Caco-2 (cell line): ENCODE measurements around the gene TMEM131. TPM values are rescaled to one million over a fixed set of nuclear protein-coding genes. Genes with fewer than 3 reads are reported as not detected.

Experiments
- BruUV-seq: library from RNA; stranded (reverse); fragments of 400-500 nt; replicated peaks from 2 replicates; lab custom pipeline; 2021; lab: Mats Ljungman, UMichigan
- CTCF ChIA-PET: fragments of 300-600 bp; sonication (Branson Sonifier 250); formaldehyde crosslinking; loops from one replicate; lab custom pipeline; 2022; ENCODE audit warnings: antibody characterized with exemption; lab: Charles Lee
- POLR2A ChIA-PET: fragments of 300-600 bp; sonication (Branson Sonifier 250); formaldehyde crosslinking; loops from one replicate; lab custom pipeline; 2022; ENCODE audit warnings: antibody characterized with exemption; lab: Charles Lee
- DNase-seq, 2 experiments: peaks; one replicate each; pipeline versions ENCODE4 v3.0.0 to v3.0.0-alpha.2; 2020 to 2022
- H3K27me3 ChIP-seq: replicated peaks from 2 replicates; pipeline ENCODE4 v1.6.0; 2011; ENCODE audit warnings: low read length; ENCODE audit not compliant: control insufficient read depth, insufficient read depth
- H3K36me3 ChIP-seq: 2 replicates; pipeline ENCODE4 v1.5.1; 2011; ENCODE audit warnings: low read length; ENCODE audit not compliant: control insufficient read depth, insufficient read depth
- H3K4me1 ChIP-seq: fragments of 250-450 bp; sonication (Bioruptor Pico); 2 replicates; pipeline ENCODE4 v1.5.1; 2020; ENCODE audit warnings: mild to moderate bottlenecking
- H3K4me3 ChIP-seq: 2 replicates; pipeline ENCODE4 v1.5.1; 2011; ENCODE audit warnings: low read depth, mild to moderate bottlenecking, control low read depth, low read length
- H3K9me3 ChIP-seq: fragments of 250-450 bp; sonication (Bioruptor Pico); 2 replicates; pipeline ENCODE4 v1.5.1; 2020; ENCODE audit warnings: mild to moderate bottlenecking, moderate library complexity
- H3K27ac Mint-ChIP-seq: one replicate; pipeline ENCODE4 v1.8.0; 2022; ENCODE audit warnings: mixed read lengths; ENCODE audit not compliant: unreplicated experiment
- H3K27me3 Mint-ChIP-seq: one replicate; pipeline ENCODE4 v1.8.0; 2022; ENCODE audit warnings: mixed read lengths; ENCODE audit not compliant: insufficient read depth, unreplicated experiment
- H3K36me3 Mint-ChIP-seq: one replicate; pipeline ENCODE4 v1.8.0; 2022; ENCODE audit warnings: mild to moderate bottlenecking, mixed read lengths; ENCODE audit not compliant: insufficient read depth, unreplicated experiment
- H3K4me1 Mint-ChIP-seq: one replicate; pipeline ENCODE4 v1.8.0; 2022; ENCODE audit warnings: low read depth, mixed read lengths; ENCODE audit not compliant: unreplicated experiment
- H3K4me3 Mint-ChIP-seq: one replicate; pipeline ENCODE4 v1.8.0; 2022; ENCODE audit warnings: mild to moderate bottlenecking, moderate library complexity, mixed read lengths; ENCODE audit not compliant: unreplicated experiment
- H3K9me3 Mint-ChIP-seq: one replicate; pipeline ENCODE4 v1.8.0; 2022; ENCODE audit warnings: mixed read lengths; ENCODE audit not compliant: unreplicated experiment
- intact Hi-C: fragments of 100-400 bp; cut with micrococcal nuclease; formaldehyde crosslinking; loops from one replicate; pipeline ENCODE4 v1.10.0; 2022; ENCODE audit not compliant: unreplicated experiment
- total RNA-seq: library from RNA; stranded (reverse); gene quantifications from 2 replicates; pipeline ENCODE4 v1.2.3, GENCODE V29; 2022
- TF ChIP-seq, protein P1 (sequence below), 2 experiments: fragments of 200-600 bp in 1 of 2; IDR thresholded peaks; 1 replicate in 1 of 2; 2 replicates in 1 of 2; pipeline versions ENCODE4 v1.5.1 to v1.8.0; 2011 to 2022; ENCODE audit warnings: antibody characterized with exemption in 1 of 2, control low read depth in 1 of 2, inconsistent platforms in 1 of 2, low read depth in 1 of 2, low read length in 1 of 2, mild to moderate bottlenecking in 1 of 2, moderate library complexity in 1 of 2; ENCODE audit not compliant: insufficient read depth in 1 of 2, severe bottlenecking in 1 of 2, unreplicated experiment in 1 of 2

The TMEM131 gene
- total RNA-seq, 1 experiment from 2014 or later = 36.3 TPM

DNA sequence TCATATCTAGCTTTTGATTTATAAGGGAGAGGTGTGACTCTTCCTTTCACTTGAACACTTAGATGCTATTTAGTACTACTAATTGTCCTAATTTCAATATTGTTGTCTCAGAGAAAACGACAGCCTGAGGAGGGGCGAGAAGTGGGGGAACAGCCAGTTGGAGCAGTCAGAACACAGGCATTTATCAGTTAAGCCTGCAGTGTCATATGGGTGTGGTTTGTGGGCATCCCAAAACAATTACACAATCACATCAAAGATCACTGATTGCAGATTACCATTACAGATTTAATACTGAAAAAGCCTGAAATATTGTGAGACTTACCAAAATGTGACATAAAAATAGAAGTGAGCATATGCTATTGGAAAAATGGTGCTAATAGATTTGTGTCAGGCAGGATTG, 15.8 kb downstream of the TMEM131 start:
- no peaks in the 10 kb centered on the region for H3K36me3 ChIP-seq
- TF ChIP-seq, protein P1, sequence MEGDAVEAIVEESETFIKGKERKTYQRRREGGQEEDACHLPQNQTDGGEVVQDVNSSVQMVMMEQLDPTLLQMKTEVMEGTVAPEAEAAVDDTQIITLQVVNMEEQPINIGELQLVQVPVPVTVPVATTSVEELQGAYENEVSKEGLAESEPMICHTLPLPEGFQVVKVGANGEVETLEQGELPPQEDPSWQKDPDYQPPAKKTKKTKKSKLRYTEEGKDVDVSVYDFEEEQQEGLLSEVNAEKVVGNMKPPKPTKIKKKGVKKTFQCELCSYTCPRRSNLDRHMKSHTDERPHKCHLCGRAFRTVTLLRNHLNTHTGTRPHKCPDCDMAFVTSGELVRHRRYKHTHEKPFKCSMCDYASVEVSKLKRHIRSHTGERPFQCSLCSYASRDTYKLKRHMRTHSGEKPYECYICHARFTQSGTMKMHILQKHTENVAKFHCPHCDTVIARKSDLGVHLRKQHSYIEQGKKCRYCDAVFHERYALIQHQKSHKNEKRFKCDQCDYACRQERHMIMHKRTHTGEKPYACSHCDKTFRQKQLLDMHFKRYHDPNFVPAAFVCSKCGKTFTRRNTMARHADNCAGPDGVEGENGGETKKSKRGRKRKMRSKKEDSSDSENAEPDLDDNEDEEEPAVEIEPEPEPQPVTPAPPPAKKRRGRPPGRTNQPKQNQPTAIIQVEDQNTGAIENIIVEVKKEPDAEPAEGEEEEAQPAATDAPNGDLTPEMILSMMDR (IDR thresholded peaks at IDR 0.05; ENCODE audit: insufficient read depth in 1 of 2, low read depth in 1 of 2, low read length in 1 of 2, severe bottlenecking in 1 of 2, unreplicated experiment in 1 of 2) = no peak
- ChIA-PET POLR2A (no interaction called here), CTCF (no interaction called here)
- DNase-seq = no peak
- no peaks in the 10 kb centered on the region for H3K9me3 ChIP-seq
- no peak overlapping the region for H3K4me3 ChIP-seq
- Mint-ChIP-seq H3K27me3 (no peaks in the 10 kb centered on the region), H3K27ac (no peak overlapping the region), H3K4me1 (peaks cover 13% of the 10 kb centered on the region), H3K4me3 (no peak overlapping the region), H3K36me3 (no peaks in the 10 kb centered on the region), H3K9me3 (peaks cover 15% of the 10 kb centered on the region)
- no peaks in the 10 kb centered on the region for H3K27me3 ChIP-seq
- BruUV-seq = no TSS peak
- intact Hi-C loops = loop anchor here (10.0 kb wide), 1 partner anchor 415 kb away; no protein-coding TSS in a partner anchor
- 0 out of 2 replicates have a peak, but pooled peaks cover 4% of the 10 kb centered on the region for H3K4me1 ChIP-seq

DNA sequence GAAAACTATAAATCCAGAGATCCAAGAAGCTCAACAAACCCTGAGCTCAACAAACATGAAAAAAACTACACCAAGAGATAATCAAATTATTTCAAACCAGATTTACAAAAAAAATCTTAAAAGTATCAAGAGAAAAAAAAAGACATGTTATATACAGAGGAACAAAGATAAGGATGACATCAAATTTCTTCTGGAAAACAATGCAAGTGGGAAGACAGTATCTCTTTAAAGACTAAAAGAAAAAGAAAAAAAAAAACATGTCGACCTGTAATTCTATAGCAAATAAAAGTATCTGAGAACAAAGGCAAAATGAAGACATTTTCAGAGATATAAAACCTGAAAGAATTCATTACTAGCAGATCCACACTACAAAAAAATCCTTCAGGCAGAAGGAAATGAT, 21.3 kb downstream of the TMEM131 start:
- Histone ChIP-seq H3K4me3 (no peak overlapping the region), H3K9me3 (peaks cover 4% of the 10 kb centered on the region), H3K4me1 (no peaks in the 10 kb centered on the region), H3K27me3 (no peaks in the 10 kb centered on the region), H3K36me3 (no peaks in the 10 kb centered on the region)
- no peaks in the 10 kb centered on the region for H3K27me3 Mint-ChIP-seq
- ChIA-PET CTCF (no interaction called here), POLR2A (no interaction called here)
- H3K4me1 Mint-ChIP-seq = peaks cover 8% of the 10 kb centered on the region
- no TSS peak for BruUV-seq
- H3K4me3 Mint-ChIP-seq = no peak overlapping the region
- intact Hi-C loops = loop anchor here (10.0 kb wide), 1 partner anchor 420 kb away; no protein-coding TSS in a partner anchor
- H3K9me3 Mint-ChIP-seq = peaks cover 34% of the 10 kb centered on the region
- TF ChIP-seq, protein P1 (IDR thresholded peaks at IDR 0.05; ENCODE audit: insufficient read depth in 1 of 2, low read depth in 1 of 2, low read length in 1 of 2, severe bottlenecking in 1 of 2, unreplicated experiment in 1 of 2) = no peak
- H3K36me3 Mint-ChIP-seq = no peaks in the 10 kb centered on the region
- no peak for DNase-seq
- H3K27ac Mint-ChIP-seq = no peak overlapping the region

DNA sequence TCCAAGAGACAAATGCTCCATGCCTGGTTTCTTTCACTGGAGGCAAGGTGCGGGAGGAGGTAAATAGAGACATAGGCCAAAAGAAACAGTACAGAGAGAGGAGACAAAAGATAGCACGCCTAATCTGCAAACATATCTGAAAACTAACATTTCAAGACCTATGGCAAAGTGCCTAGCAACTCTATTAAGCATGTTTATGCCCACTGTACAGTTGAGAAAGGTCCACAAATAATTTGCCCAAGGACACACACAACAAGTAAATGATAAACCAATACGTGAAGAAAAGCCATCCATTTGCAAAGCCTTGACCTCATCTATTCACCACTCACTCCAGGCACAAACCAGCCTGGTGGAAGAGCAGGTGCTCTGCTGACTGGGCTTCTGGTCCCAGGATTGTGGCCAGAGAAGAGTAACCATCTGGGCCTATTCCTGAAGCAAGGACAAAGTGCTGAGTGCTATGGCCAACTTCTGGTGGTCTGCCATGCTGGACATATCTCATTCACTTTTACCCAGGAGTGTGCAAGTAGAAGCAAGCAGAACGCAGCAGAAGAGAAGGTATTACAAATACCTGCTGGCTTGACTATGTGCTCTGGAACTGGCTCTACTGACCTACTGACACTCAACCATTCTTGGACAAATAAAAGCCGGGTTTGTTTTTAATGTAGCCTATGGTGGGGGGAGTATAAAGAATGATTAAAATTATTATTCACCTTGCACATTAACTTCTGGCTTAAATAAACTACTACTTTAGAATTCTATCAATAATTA, 25.3 kb downstream of the TMEM131 start:
- intact Hi-C loops = loop anchor here (10.0 kb wide), 1 partner anchor 424 kb away; no protein-coding TSS in a partner anchor
- BruUV-seq = no TSS peak
- no peak for DNase-seq
- Histone ChIP-seq H3K4me3 (no peak overlapping the region), H3K4me1 (peaks cover 11% of the 10 kb centered on the region; the same call in 1 of the 2 replicates), H3K27me3 (no peaks in the 10 kb centered on the region), H3K9me3 (peaks cover 4% of the 10 kb centered on the region), H3K36me3 (no peaks in the 10 kb centered on the region)
- ChIA-PET CTCF (no interaction called here), POLR2A (no interaction called here)
- TF ChIP-seq, protein P1 (IDR thresholded peaks at IDR 0.05; ENCODE audit: insufficient read depth in 1 of 2, low read depth in 1 of 2, low read length in 1 of 2, severe bottlenecking in 1 of 2, unreplicated experiment in 1 of 2) = no peak
- no peak overlapping the region for H3K27ac Mint-ChIP-seq
- H3K9me3 Mint-ChIP-seq = peaks cover 25% of the 10 kb centered on the region
- H3K27me3 Mint-ChIP-seq = no peaks in the 10 kb centered on the region
- no peak overlapping the region for H3K4me3 Mint-ChIP-seq
- peaks cover 37% of the 10 kb centered on the region for H3K4me1 Mint-ChIP-seq
- no peaks in the 10 kb centered on the region for H3K36me3 Mint-ChIP-seq
